NCI-H748 (cell line): ENCODE measurements around the gene PDE8A.
A peak's percentile ranks its signal among the peaks of the same experiment; 100 is the strongest.

ENCODE experiments used
- DNase-seq: peaks from one replicate; lab custom pipeline; 2025; ENCODE audit not compliant: unreplicated experiment; lab: John Stamatoyannopoulos, UW

Gene PDE8A

GRCh38 chr15:85116925-85117646, 135.4 kb downstream of the PDE8A start:
- no peak for DNase-seq

GRCh38 chr15:85118173-85118572, 136.5 kb downstream of the PDE8A start:
- no peak for DNase-seq

DNA sequence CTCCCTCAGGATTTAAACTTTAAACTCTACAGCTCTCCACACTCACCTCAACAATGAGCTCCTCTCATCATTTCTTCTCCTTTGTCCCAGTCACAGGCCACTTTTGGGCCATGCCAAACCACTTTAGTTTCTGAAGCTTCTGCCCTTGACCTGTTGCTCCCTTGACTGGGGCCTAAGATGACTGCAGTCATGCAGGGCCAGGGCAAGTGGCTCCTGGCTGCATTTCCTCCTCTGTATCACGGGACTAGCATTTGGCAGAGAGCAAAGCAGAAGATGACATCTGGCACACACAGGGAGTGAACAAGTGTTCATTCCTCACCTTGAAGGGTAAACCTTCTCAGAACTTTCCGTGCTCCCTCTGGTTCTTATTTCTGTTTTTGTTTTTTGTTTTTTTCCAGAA, 136.9 kb downstream of the PDE8A start:
- no peak for DNase-seq

GRCh38 chr15:85120351-85121113, 138.9 kb downstream of the PDE8A start:
- no peak for DNase-seq

DNA sequence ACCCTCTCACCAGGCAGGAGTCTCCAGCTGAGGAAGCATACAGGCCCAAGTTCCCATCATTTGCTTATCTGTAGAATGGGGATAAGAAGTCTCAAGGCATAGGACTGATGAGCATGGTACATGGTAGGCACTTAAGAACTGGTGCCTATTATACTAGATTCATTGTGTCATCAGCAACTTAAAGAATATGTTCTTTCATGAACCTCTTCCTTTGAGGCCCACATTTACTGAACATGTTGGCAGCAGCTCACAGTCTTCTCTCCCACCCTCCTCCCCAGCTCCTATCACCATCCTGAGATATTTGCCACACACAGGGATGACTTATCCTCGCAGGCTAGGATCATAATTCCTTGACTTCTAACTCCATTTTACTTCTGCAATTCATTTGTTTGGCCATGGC, 142.5 kb downstream of the PDE8A start:
- DNase-seq, result no peak

DNA sequence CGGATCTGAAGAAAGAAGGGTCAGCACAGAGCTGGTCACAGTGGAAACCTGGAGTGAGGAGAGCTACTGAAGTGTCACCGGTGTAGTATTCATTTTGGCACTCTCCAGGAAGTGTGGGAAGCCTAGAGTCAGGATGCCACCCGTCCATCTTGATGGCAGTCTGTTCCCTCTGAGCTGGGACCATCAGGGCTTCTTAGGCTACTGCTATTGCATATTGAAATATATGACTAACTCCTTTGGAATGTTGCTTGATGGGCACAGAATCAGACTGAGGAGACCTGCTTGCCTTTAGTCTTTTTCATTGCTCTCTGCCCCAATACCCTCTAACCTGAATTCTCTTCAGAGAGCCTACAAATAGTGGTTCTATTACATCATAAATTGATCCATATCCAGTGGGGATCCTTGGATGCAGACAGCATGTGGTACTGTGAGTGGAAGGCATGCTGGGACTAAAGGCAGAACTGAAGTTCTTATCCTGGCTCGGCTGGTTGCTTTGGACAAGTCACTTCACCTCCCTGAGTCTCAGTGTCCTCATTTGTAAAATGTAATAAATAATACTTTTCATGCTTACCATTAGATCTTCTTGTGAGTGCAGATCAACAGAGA, 143.5 kb downstream of the PDE8A start:
- no peak for DNase-seq

- DNase-seq, result no peak
These were observed 147.0 kb downstream of the PDE8A start for GRCh38 chr15:85128621-85129020.

GRCh38 chr15:85129881-85130280, 148.2 kb downstream of the PDE8A start:
- no peak for DNase-seq

GRCh38 chr15:85131915-85132314, 150.3 kb downstream of the PDE8A start:
- DNase-seq, result no peak

GRCh38 chr15:85133709-85134108, 152.1 kb downstream of the PDE8A start:
- peak; percentile 1 for DNase-seq

- peak; percentile 69 for DNase-seq
These were observed 156.0 kb downstream of the PDE8A start for GRCh38 chr15:85137489-85138168.

- no peak for DNase-seq
These were observed 157.7 kb downstream of the PDE8A start for GRCh38 chr15:85139391-85139790.

- DNase-seq, result no peak
These were observed 160.1 kb downstream of the PDE8A start for GRCh38 chr15:85141726-85142125.

DNA sequence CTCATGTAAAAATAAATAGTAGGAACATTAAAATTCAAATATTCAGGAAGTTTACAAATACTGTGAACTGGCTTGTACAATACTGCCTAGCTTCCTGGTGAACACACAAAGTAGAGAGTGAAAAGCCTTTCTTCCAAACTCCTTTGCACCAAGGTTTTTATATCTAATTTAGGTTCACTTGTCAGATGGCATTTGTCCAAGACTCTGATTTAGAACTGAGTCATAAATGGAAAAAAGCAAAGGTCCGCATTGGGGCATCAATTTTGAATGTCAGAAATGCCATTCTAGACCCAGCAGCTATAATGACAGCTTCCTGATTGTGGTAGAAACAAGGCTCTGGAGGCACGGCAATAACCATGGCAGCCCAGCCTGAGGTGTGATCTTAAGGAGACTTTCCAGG, 160.7 kb downstream of the PDE8A start:
- DNase-seq, result no peak

DNA sequence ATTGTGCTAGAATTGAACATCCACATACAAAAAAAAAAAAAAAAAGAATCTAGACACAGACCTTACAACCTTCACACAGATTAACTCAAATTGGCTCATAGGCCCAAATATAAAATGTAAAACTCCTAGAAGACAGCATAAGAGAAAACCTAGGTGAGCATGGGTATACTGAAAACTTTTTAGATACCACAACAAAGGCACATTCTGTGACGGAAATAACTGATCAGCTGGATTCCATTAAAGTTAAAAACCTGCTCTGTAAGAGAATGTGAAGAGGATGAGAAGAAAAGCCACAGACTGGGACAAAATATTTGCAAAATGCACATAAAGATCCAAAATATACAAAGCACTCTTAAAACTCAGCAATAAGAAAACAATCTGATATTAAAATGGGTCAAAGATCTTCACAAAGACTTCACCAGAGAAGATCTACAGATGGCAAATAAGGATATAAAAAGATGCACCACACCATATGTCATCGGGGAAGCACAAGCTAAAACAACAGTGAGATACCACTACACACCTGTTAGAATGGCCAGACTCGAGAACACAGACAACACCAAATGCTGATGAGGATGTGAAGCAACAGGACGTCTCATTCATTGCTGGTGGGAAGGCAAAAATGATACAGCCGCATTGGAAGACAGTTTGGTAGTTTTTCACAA, 167.9 kb downstream of the PDE8A start:
- DNase-seq, result no peak

- no peak for DNase-seq
These were observed 168.4 kb downstream of the PDE8A start for GRCh38 chr15:85150130-85150480.

DNA sequence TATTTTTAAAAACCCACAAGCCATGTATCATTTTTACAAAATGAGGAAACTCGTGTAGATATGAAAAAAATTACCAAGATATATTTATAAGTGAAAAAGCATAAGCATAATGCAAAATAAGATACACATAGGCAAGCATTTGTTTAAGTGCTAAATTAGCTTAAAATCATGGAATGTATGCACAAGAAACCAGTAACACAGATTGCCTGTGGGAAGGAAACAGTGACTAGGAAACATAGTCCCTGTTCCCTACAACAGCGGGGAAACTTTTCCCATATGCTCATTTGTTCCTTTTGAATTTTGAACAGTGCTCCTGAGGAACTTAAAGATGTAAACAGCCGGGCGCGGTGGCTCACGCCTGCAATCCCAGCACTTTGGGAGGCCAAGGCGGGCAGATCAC, 169.5 kb downstream of the PDE8A start:
- DNase-seq, result no peak

DNA sequence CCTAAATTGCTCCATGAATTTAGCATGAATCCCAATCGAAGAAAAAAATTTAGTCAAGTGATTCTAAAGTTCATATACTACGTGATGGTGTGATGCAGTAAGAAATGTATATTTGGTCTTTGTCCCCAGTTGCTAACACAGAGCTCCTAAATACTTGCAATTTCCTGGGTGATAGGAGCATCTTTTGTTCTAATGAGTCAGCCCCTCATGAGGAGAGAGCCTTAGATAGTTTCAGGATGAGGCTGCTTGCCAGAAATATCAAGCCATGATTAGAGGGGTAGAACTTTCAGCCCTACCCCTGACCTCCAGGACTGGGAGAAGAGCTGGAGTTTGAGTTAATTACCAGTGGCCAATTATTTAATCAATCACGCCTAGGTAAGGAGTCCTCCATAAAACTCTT, 170.2 kb downstream of the PDE8A start:
- no peak for DNase-seq

GRCh38 chr15:85154061-85154460, 172.4 kb downstream of the PDE8A start:
- no peak for DNase-seq

GRCh38 chr15:85155360-85155759, 173.7 kb downstream of the PDE8A start:
- DNase-seq, result no peak

DNA sequence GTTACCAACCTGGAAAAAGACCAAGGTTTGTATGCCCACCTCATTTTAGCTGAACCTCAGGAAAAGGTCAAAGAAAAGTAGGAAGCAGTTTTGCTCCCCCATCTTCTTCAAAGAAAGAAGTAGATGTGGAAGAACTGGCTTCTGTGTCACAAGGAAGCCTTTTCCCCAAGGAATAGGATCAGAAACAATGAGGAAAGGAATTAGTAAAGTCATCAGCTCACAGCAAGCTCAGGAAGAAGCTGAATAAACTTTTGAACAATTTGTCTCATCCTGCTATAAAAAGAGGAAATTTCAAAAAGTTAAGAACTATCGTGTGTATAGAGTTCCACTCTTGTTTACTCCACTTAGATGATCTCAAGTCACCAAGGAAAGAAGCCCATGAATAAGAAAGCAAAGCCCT, 174.2 kb downstream of the PDE8A start:
- DNase-seq, result no peak
